ENCODE results near the gene ZBTB24. TPM values are rescaled to one million over a fixed set of nuclear protein-coding genes. Genes with fewer than 3 reads are reported as not detected.
A peak's percentile ranks its signal among the peaks of the same experiment; 100 is the strongest.

Gene ZBTB24
- total RNA-seq, 1 donor from 2014 or later, result 10.2 TPM

DNA sequence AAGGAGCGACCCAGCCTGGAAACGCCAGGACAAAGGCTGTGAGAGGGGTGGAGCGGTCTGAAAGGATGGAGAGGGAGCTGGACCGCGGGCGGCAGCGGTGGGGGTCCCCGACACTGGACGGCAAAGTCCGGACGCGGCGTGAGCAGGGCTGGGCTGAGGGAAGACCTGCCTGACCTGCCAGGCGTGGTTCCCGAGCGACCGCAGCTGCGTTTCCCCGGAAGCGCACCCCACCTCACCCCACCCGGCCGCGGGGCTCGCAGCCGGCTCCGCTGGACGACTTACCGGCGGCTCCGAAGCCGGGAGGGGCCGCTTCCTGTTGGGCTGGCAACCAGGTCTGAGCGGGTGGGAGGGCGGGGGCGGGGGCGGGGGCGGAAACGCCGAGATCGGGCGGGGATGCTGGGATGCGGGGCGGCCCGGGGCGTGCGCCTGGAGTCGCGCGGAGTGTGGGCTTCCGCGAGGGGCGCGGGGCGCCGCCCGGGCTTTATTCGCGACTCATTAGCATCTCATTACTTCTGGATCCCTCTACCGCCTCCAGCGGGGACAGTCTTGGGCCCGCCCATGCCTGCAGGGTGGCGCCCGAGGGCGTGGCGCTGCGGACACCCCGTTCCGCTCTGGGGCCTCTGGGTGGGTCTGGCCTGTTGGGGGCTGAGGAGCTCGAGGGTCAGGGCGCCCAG lies 27.4 kb downstream of the ZBTB24 start, which contains the start of gene MICAL1:
TSS of gene MICAL1 (minus strand) at position 336 of the 674 bp plus-strand sequence. CDS start 1,576 bp downstream, outside the sequence.
- H3K9me3 ChIP-seq, result no peaks in the 10 kb centered on the region
- H3K27me3 ChIP-seq, result no peaks in the 10 kb centered on the region

DNA sequence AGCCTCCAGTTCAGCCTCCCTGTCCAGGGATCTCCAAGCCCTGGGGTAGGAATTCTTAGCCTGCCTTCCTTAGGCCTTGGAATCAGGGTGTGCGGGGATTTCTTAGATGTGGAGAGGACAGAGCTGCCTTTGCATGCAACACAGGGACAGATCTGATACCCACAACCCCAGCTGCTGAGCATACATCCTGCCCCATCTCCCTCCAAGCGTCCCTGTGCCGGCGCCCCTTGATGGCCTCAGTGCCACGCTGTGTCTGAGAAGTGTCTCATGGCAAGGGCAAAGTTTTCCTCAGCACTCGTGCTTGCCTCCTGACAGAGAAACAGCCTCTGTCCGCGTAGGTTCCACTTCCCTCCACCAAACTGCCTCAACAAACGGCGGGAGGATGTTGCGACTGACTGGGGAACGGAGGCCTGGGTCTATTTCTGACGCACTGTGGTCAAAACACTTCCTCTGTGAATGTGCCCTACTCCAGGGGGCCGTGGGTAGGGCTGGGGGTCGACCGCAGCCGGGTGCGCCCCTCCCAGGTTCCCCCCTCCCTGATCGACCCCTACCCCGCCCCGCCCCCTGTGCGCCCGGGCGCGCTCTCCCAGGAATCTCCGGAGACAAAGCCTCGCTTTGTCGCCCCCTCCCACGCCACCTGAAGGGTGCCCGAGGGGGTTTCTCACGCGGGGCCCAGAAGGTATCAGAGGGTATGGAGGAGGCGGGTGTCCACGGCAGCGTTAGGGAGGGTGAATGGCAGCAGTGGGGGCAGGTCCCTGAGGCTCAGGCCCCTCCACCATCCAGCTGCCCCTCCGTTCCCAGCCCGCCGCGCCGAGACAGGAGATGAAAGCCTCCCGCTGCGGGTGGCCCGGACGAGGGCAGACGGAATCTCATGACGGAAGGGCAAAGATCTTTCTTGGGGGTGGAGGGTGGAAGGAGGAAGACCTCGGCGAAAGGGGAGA lies 28.3 kb downstream of the ZBTB24 start:
- peak overlapping the region; percentile 79 to 82 for H3K4me3 ChIP-seq
- H3K9me3 ChIP-seq, result no peaks in the 10 kb centered on the region
- intact Hi-C loops (cut with DNase I), result loop anchor here (1.0 to 5.0 kb wide), 3 partner anchors 14 to 72 kb away; partner anchors contain the start of genes CD164, PPIL6, SMPD2 and ZBTB24
- DNase-seq (ENCODE audit: low spot score in 2 of 2), result peak in 1 of 2 donors; percentile 85
- peaks cover 5 to 26% of the 10 kb centered on the region in 2 donors for H3K36me3 ChIP-seq
- TF ChIP-seq, protein P1, sequence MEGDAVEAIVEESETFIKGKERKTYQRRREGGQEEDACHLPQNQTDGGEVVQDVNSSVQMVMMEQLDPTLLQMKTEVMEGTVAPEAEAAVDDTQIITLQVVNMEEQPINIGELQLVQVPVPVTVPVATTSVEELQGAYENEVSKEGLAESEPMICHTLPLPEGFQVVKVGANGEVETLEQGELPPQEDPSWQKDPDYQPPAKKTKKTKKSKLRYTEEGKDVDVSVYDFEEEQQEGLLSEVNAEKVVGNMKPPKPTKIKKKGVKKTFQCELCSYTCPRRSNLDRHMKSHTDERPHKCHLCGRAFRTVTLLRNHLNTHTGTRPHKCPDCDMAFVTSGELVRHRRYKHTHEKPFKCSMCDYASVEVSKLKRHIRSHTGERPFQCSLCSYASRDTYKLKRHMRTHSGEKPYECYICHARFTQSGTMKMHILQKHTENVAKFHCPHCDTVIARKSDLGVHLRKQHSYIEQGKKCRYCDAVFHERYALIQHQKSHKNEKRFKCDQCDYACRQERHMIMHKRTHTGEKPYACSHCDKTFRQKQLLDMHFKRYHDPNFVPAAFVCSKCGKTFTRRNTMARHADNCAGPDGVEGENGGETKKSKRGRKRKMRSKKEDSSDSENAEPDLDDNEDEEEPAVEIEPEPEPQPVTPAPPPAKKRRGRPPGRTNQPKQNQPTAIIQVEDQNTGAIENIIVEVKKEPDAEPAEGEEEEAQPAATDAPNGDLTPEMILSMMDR (IDR thresholded peaks at IDR 0.05), result no peak
- H3K27ac ChIP-seq, result peak overlapping the region; percentile 84 to 88
- H3K27me3 ChIP-seq, result no peaks in the 10 kb centered on the region
- H3K4me1 ChIP-seq, result peaks cover 14 to 20% of the 10 kb centered on the region in 2 donors

More for the DNA sequence above, 27.4 kb downstream of the ZBTB24 start, which contains the start of gene MICAL1:
- Histone ChIP-seq H3K36me3 (peaks cover 5 to 20% of the 10 kb centered on the region in 2 donors), H3K4me1 (peaks cover 14 to 20% of the 10 kb centered on the region in 2 donors), H3K27ac (peak within 1 kb of the TSS; percentile 84 to 88), H3K4me3 (peak within 1 kb of the TSS; percentile 79 to 82)
- intact Hi-C loops (cut with DNase I), result loop anchor here (1.0 to 5.0 kb wide), 4 partner anchors 15 to 361 kb away; partner anchors contain the start of genes CD164, CEP57L1, PPIL6 and SESN1
- peak in 1 of 2 donors; percentile 88 for DNase-seq (ENCODE audit: low spot score in 2 of 2)
- TF ChIP-seq, protein P1 (IDR thresholded peaks at IDR 0.05), result peak; percentile 22 to 45 (median 31)

DNA sequence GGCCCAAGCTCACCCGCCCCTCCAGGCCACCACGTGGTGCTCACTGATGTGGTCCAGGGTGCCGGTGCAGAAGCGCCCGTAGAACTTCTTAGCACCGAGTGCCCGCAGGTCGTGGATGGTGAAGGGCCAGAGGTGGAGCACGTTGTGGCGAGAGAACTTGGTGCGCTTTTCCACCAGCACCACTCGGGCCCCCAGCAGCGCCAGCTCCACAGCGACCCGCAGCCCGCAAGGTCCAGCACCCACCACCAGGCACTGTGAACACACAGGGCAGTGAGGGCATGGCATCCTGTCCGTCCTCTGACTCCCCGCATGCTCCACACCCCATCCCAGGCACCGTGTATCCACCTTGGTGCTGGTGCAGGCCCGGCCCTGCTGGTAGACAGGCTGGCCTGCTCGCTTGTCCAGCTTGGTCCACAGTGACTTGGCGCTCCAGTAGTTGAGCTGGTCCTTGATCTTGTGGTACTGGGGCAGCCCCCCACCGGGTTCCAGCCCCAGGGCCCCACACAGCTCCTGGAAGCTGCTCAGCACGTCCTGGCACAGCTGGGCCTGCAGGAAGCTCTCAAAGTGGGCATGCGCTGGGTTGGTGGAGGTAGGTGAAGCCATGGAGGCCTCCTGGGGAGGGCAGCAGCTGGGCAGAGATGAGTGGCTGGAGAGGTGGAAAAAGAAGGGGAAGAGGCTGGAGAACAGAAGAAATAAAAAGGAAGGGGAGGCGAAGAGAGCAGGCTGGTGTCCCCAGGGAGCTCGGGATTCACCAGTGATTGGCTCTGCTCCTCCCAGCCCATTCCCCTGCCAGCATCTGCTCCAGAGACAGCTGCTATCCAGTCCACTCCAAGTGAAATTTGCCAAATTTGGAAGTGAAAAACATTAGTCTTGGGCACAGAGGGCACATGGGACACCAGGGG lies 29.2 kb downstream of the ZBTB24 start:
- peak overlapping the region; percentile 79 to 82 for H3K4me3 ChIP-seq
- peaks cover 14 to 20% of the 10 kb centered on the region in 2 donors for H3K4me1 ChIP-seq
- H3K9me3 ChIP-seq, result no peaks in the 10 kb centered on the region
- TF ChIP-seq, protein P1 (IDR thresholded peaks at IDR 0.05), result no peak
- peak overlapping the region; percentile 84 to 88 for H3K27ac ChIP-seq
- intact Hi-C loops (cut with DNase I), result loop anchor here (2.0 kb wide), 1 partner anchor 29 kb away; the partner anchor contains the start of gene ZBTB24
- peaks cover 5 to 31% of the 10 kb centered on the region in 2 donors for H3K36me3 ChIP-seq
- H3K27me3 ChIP-seq, result no peaks in the 10 kb centered on the region
- peak in 1 of 2 donors; percentile 63 for DNase-seq (ENCODE audit: low spot score in 2 of 2)

DNA sequence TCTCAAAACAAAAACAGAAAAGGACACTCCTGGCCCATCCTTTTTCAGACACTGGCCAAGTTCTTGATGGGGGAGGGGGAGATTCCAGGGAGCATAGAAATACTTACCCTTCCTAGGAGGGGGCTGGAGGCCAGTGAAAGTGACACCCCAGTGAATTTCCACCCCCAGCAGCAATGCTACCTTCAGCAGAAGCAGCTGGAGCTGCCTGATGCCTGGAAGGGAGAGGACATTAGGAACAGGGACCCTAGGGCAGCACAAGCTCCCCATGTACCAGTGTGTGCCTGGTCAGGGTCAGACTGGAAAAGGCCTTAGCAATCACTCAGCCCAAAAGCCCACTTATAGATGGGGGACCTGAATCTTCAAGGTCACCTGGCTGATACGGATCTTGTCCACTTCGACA lies 29.9 kb downstream of the ZBTB24 start:
- no peak for DNase-seq (ENCODE audit: low spot score in 2 of 2)
- no peak overlapping the region for H3K27ac ChIP-seq
- H3K9me3 ChIP-seq, result no peaks in the 10 kb centered on the region
- H3K36me3 ChIP-seq, result peaks cover 5 to 34% of the 10 kb centered on the region in 2 donors
- TF ChIP-seq, protein P1 (IDR thresholded peaks at IDR 0.05), result no peak
- intact Hi-C loops (cut with DNase I), result no loop called here
- peaks cover 14 to 20% of the 10 kb centered on the region in 2 donors for H3K4me1 ChIP-seq
- H3K4me3 ChIP-seq, result no peak overlapping the region
- H3K27me3 ChIP-seq, result no peaks in the 10 kb centered on the region

Measured in ascending aorta (tissue), 2 donors.